Activated CD8-positive, alpha-beta T cell treated with anti-CD3 and anti-CD28 coated beads for 36 hours (primary cell): Measurements from ENCODE around the gene GRK5. TPM values are rescaled to one million over a fixed set of nuclear protein-coding genes. Genes with fewer than 3 reads are reported as not detected.

Experiments
- ATAC-seq: fragments of 200-7000 bp; cut with Tn5 transposase; one replicate; pipeline ENCODE4 v1.10.0; 2021; ENCODE audit warnings: mild to moderate bottlenecking, moderate library complexity
- CTCF ChIA-PET: fragments of 350-600 bp; sonication (Branson Sonifier 250); formaldehyde crosslinking; loops from one replicate; lab custom pipeline; 2021; ENCODE audit warnings: antibody characterized with exemption; lab: Charles Lee
- POLR2A ChIA-PET: fragments of 350-600 bp; sonication (Branson Sonifier 250); formaldehyde crosslinking; loops from one replicate; lab custom pipeline; 2021; ENCODE audit warnings: antibody characterized with exemption; lab: Charles Lee
- DNase-seq: peaks from one replicate; pipeline ENCODE4 v3.0.0-alpha.2; 2020
- H3K27ac Mint-ChIP-seq: one replicate; pipeline ENCODE4 v1.8.0; 2021; ENCODE audit warnings: mild to moderate bottlenecking, mixed read lengths
- H3K27me3 Mint-ChIP-seq: one replicate; pipeline ENCODE4 v1.8.0; 2021; ENCODE audit warnings: mixed read lengths
- H3K36me3 Mint-ChIP-seq: one replicate; pipeline ENCODE4 v1.8.0; 2021; ENCODE audit warnings: low read depth, mixed read lengths
- H3K4me1 Mint-ChIP-seq: one replicate; pipeline ENCODE4 v1.8.0; 2021; ENCODE audit warnings: low read depth, mixed read lengths
- H3K4me3 Mint-ChIP-seq: one replicate; pipeline ENCODE4 v1.8.0; 2021; ENCODE audit warnings: mild to moderate bottlenecking, moderate library complexity, mixed read lengths
- H3K9me3 Mint-ChIP-seq: one replicate; pipeline ENCODE4 v1.8.0; 2021; ENCODE audit warnings: mixed read lengths
- CTCF ChIP-seq: fragments of 200-600 bp; IDR thresholded peaks from one replicate; pipeline ENCODE4 v1.8.0; 2022; ENCODE audit warnings: antibody characterized with exemption, mild to moderate bottlenecking
- intact Hi-C: fragments of 100-400 bp; cut with micrococcal nuclease; formaldehyde crosslinking; loops from one replicate; pipeline ENCODE4 v1.10.0; 2022
- total RNA-seq, 2 experiments: library from RNA; stranded (reverse); gene quantifications; one replicate each; pipeline ENCODE4 v1.2.3, GENCODE V29; 2021

The GRK5 gene
- total RNA-seq, 2 experiments from 2014 or later, result 14.8 to 15.6 TPM

- no peak for TF ChIP-seq CTCF
- H3K27ac Mint-ChIP-seq, result peak overlapping the region; percentile 67
- ATAC-seq (no peak), DNase-seq (no peak)
- H3K27me3 Mint-ChIP-seq, result no peaks in the 10 kb centered on the region
- intact Hi-C loops, result no loop called here
- peaks cover 73% of the 10 kb centered on the region for H3K4me1 Mint-ChIP-seq
- ChIA-PET POLR2A (interaction anchor here (1.0 to 1.5 kb wide), 4 partner anchors 10 to 85 kb away, joined by 3 to 4 read pairs (median 4); no protein-coding TSS in a partner anchor), CTCF (interaction anchor here (1.3 to 2.1 kb wide), 2 partner anchors 16 to 83 kb away, joined by 3 to 7 read pairs; no protein-coding TSS in a partner anchor)
- no peaks in the 10 kb centered on the region for H3K36me3 Mint-ChIP-seq
- H3K9me3 Mint-ChIP-seq, result no peaks in the 10 kb centered on the region
- H3K4me3 Mint-ChIP-seq, result no peak overlapping the region
These were observed 82.0 kb downstream of the GRK5 start for GRCh38 chr10:119289227-119289920.

GRCh38 chr10:119290301-119291048 lies 83.1 kb downstream of the GRK5 start:
- peaks cover 62% of the 10 kb centered on the region for H3K4me1 Mint-ChIP-seq
- H3K27me3 Mint-ChIP-seq, result no peaks in the 10 kb centered on the region
- H3K27ac Mint-ChIP-seq, result peak overlapping the region; percentile 7
- ChIA-PET CTCF (interaction anchor here (0.9 to 2.1 kb wide), 3 partner anchors 15 to 84 kb away, joined by 3 to 7 read pairs (median 3); no protein-coding TSS in a partner anchor), POLR2A (interaction anchor here (1.0 to 1.5 kb wide), 3 partner anchors 11 to 19 kb away, joined by 3 to 4 read pairs (median 4); no protein-coding TSS in a partner anchor)
- DNase-seq (no peak), ATAC-seq (no peak)
- intact Hi-C loops, result no loop called here
- no peaks in the 10 kb centered on the region for H3K9me3 Mint-ChIP-seq
- no peak for TF ChIP-seq CTCF
- H3K4me3 Mint-ChIP-seq, result no peak overlapping the region
- no peaks in the 10 kb centered on the region for H3K36me3 Mint-ChIP-seq

- DNase-seq, result no peak
- CTCF ChIA-PET, result interaction anchor here (0.9 to 2.1 kb wide), 2 partner anchors 81 to 85 kb away, joined by 3 to 7 read pairs; no protein-coding TSS in a partner anchor
- no peak for ATAC-seq
- Mint-ChIP-seq H3K36me3 (peaks cover 4% of the 10 kb centered on the region), H3K4me1 (peaks cover 53% of the 10 kb centered on the region), H3K27me3 (no peaks in the 10 kb centered on the region), H3K9me3 (peaks cover 3% of the 10 kb centered on the region), H3K4me3 (no peak overlapping the region), H3K27ac (peak overlapping the region; percentile 16)
- TF ChIP-seq CTCF, result no peak
- intact Hi-C loops, result no loop called here
- POLR2A ChIA-PET, result no interaction called here
These were observed 84.0 kb downstream of the GRK5 start for GRCh38 chr10:119291223-119291900.

- ChIA-PET POLR2A (interaction anchor here (1.7 kb wide), 1 partner anchor 20 kb away, joined by 5 read pairs; no protein-coding TSS in a partner anchor), CTCF (interaction anchor here (1.0 to 1.3 kb wide), 3 partner anchors 9 to 152 kb away, joined by 3 to 6 read pairs (median 3); partner anchors contain the start of gene GRK5)
- peaks cover 8% of the 10 kb centered on the region for H3K36me3 Mint-ChIP-seq
- H3K27ac Mint-ChIP-seq, result peak overlapping the region; percentile 35
- ATAC-seq (peak; percentile 27), DNase-seq (no peak)
- H3K9me3 Mint-ChIP-seq, result peaks cover 10% of the 10 kb centered on the region
- H3K4me1 Mint-ChIP-seq, result peaks cover 42% of the 10 kb centered on the region
- intact Hi-C loops, result no loop called here
- no peaks in the 10 kb centered on the region for H3K27me3 Mint-ChIP-seq
- no peak overlapping the region for H3K4me3 Mint-ChIP-seq
- no peak for TF ChIP-seq CTCF
These were observed 85.8 kb downstream of the GRK5 start for GRCh38 chr10:119292968-119293760.
